NCI-H1048 (cell line): ENCODE measurements around the gene TNFAIP3.

Experiments used
- DNase-seq: peaks from one replicate; lab custom pipeline; 2025; lab: John Stamatoyannopoulos, UW

TNFAIP3 gene

GRCh38 chr6:137903274-137903932 lies 36.3 kb downstream of the TNFAIP3 start:
- no peak for DNase-seq

- no peak for DNase-seq
These were observed 37.1 kb downstream of the TNFAIP3 start for GRCh38 chr6:137903933-137904821.

GRCh38 chr6:137904822-137905617 lies 38.0 kb downstream of the TNFAIP3 start:
- no peak for DNase-seq

- DNase-seq = no peak
These were observed 39.0 kb downstream of the TNFAIP3 start for GRCh38 chr6:137906020-137906472.

GRCh38 chr6:137907170-137907569 lies 40.1 kb downstream of the TNFAIP3 start:
- DNase-seq = no peak

GRCh38 chr6:137909533-137909932 lies 42.5 kb downstream of the TNFAIP3 start:
- DNase-seq = no peak

- no peak for DNase-seq
These were observed 43.4 kb downstream of the TNFAIP3 start for GRCh38 chr6:137910424-137910834.

- no peak for DNase-seq
These were observed 43.9 kb downstream of the TNFAIP3 start for GRCh38 chr6:137910843-137911456.

GRCh38 chr6:137911675-137912191 lies 44.7 kb downstream of the TNFAIP3 start:
- no peak for DNase-seq

- DNase-seq = no peak
These were observed 45.8 kb downstream of the TNFAIP3 start for GRCh38 chr6:137912813-137913212.

GRCh38 chr6:137913434-137913833 lies 46.4 kb downstream of the TNFAIP3 start:
- DNase-seq = no peak

GRCh38 chr6:137913996-137914529 lies 47.0 kb downstream of the TNFAIP3 start:
- DNase-seq = no peak

GRCh38 chr6:137914530-137915193 lies 47.6 kb downstream of the TNFAIP3 start:
- no peak for DNase-seq

GRCh38 chr6:137915790-137916189 lies 48.7 kb downstream of the TNFAIP3 start:
- no peak for DNase-seq

GRCh38 chr6:137917551-137918325 lies 50.7 kb downstream of the TNFAIP3 start:
- DNase-seq = no peak

- DNase-seq = no peak
These were observed 52.4 kb downstream of the TNFAIP3 start for GRCh38 chr6:137919502-137919823.

- no peak for DNase-seq
These were observed 53.0 kb downstream of the TNFAIP3 start for GRCh38 chr6:137919837-137920730.

- DNase-seq = no peak
These were observed 54.8 kb downstream of the TNFAIP3 start for GRCh38 chr6:137921823-137922222.
